H54 (cell line): ENCODE measurements around the gene LPP.

ENCODE experiments used
- DNase-seq: peaks from one replicate; pipeline ENCODE4 v3.0.0; 2011; ENCODE audit warnings: low spot score, mixed read lengths; ENCODE audit not compliant: insufficient read length
- FAIRE-seq: peaks from 3 replicates; lab custom pipeline; 2011; peaks lifted over from hg19 to GRCh38; lab: Jason Lieb, UNC
- POLR2A ChIP-seq: IDR thresholded peaks from 2 replicates; pipeline ENCODE4 v1.6.1; 2011; ENCODE audit warnings: low read depth, mild to moderate bottlenecking, low read length

LPP gene

DNA sequence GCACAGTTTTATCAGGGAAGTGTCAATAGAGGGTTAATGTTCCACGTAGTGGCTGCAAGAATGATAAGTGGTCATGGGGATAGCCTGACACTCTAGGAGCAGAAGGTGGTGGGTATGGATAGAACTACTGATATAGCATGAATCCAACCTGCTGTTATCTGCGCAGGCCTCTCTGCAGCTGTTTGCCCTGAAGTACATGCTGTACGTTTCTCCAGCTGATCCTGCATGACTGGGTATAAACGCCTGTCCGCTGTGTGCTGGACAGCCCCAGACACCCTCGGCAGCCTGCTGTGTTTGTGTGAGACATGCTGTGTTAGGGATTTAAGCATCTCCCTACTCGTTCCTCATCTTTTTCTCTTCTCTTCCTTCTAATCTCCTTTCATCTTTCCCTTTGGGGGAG, 87.1 kb downstream of the LPP start:
- FAIRE-seq (no peak), DNase-seq (no peak)
- no peak for TF ChIP-seq POLR2A

DNA sequence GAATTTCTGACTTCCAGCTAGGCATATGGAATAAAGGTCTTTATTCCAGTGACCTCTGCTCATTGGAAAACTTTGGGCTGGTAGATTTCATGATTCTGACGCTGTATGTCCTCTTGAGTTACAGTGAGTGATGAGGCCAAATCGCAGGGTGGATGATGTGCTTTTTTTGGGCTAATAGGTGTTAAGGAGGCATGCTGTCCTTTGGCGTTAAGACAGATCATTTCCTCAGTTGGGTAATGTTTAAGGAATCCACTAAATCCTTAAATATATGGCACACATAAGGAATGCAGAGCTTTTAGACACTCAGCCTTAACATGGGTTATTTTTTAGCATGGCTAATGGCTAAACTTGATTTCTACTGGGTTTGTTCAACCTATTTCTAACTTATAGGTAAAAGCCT, 87.9 kb downstream of the LPP start:
- FAIRE-seq, result peak; percentile 41
- DNase-seq, result no peak
- TF ChIP-seq POLR2A, result no peak

DNA sequence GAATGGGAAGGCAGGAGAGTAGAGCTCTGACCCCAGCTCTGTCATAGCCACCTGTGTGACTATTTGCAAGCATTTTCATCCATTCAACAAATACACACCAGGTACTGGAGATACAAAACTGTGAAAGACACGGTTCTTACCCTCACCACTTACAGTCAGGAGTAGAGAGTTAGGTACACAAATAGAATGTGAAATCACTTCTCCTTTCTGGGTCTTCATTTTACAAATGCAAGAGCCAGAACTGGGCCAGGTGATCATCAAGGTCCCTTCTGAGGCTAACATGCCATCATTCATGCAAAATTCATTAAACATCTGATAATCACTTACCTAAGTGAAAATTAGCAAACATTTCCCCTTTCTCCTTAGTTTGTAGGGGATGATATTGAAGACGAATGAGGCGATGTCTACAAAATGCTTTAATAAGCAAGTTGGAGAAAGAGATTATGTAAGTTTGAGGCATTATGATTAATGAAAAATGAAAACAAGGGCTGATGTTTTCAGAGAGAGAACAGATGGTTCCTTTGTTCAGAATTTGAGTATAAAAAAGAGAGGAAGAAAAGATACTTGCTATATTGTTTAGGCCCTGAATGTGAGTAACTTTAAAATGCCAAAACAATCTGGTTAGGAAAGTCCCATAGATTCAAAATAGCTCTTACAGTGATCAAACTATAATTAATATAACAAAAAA, 88.6 kb downstream of the LPP start:
- no peak for TF ChIP-seq POLR2A
- peak; percentile 48 for FAIRE-seq
- DNase-seq, result no peak

DNA sequence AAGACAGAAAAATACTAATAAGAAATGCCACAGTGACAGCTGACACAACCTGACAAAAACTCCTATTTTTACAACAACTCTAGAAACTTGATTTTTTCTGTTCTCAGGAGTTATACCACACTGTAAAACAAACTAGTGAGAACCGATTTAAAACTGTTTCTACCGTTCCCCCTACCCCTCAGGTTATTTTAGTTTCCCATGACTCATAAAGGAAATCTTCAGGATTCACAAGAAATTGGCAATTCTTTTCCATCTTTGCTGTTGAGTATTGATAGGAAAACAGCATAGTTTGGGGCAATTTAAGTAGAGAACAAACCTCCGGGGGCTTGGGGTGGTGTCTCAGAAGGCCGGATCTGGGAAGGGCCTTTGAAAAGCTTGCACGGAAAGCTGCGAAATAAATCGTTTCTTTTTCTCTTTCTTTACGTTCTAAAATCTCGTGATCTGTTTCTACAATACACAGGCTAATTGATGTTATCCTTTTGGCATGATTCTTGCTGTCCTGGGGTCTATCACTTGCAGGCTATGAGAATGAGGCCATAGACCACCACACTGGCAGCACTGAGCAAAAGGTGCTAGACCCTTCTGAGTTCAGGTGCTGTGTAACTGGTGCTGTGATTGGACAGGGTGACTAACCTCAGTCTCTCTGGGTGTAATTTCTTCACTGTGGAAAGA, 89.3 kb downstream of the LPP start:
- no peak for DNase-seq
- no peak for TF ChIP-seq POLR2A
- FAIRE-seq, result peak; percentile 52

DNA sequence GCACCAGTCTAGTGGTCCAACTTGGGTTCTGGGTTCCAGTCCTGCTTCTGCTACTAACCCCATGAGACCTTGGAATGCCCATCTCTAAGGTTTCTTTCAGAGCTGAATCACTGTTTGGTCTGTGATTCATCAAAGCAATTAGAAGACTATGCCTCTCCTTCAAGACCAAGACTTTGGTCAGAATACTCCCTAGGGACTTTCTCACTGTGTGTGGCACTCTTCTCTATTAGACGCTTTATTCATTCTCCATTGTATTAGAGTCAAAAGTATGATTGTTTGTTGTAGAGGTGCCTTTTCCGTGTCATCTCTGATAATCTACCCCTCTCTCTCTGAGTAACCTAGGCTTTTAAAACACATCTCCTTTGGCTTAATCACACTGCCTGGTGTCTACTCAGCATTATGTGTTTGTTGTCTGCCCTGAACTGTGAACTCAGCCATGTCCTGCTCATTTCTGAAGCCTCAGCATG, 90.5 kb downstream of the LPP start:
- DNase-seq, result no peak
- FAIRE-seq, result peak; percentile 88
- TF ChIP-seq POLR2A, result no peak

DNA sequence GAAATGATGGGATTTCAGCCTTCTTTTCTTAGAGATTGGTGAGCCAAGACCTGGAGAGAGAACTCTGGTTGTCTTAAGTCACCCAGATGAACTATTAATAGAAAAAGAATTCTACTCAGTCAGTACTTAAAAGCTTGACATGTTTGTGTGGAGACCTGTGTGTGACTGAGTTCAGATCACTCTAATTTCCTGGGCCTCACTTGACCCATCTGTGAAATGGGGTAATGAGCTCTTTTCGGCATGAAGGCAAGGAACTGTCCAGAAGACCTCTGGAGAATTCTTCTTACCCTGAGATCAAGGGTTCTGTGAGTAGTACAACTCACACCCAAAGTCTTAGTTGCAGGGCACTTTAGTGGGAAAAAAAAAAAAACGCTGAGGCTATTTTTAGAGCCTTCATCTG, 92.9 kb downstream of the LPP start:
- no peak for FAIRE-seq
- TF ChIP-seq POLR2A, result no peak
- no peak for DNase-seq

DNA sequence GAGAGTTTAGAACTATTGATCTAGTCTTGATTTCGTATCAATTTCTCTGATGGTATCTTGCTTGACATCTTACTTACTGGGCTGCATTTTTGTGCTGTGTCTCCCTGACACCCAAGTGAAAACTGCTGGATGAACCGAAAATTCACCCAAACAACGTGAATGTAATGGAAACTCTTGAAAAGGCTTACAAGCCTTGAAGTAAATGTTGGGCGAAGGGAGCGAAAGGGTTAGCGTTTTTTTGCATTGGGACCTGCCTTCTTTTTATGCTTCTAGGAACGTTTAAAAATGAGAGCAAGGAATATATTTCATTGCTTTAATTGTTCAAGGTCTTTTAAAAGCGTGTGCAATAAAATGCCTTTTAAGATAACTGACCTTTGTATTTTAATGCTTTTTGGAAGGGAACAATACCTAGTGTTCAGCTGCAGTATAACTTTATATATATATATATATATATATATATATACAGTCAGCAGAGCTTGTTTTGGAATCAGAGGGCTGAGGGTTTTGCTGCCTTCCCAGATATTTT, 94.1 kb downstream of the LPP start:
- no peak for FAIRE-seq
- DNase-seq, result no peak
- no peak for TF ChIP-seq POLR2A

DNA sequence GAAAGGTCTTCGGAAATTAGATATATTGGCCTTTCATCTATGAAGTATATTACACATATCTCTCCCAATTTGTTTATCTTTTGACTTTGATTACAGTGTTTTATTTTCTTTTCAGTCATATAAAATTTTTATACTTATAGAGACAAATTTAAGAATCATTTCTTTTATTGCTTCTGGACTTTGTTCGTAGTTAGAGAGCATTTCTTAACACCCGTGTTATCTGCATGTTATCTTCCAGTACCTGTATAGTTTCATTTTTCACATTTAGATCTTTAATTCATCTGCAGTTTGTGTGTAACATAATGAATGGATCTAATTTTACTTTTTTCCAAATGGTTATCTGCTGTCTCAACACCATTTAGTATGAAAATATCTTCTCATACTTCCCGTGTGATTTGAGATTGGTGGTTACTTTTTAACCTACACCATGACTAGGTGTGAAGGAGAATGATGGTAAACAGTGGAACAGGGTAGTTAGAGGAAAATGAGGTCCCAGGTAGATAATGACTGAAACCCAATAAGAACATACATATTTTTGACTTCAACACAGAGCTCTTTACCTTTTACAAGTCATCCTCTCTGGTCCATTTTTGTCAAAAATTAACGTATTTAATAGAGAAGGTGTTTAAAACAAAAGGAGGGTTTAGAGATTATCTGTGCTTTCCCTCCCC, 99.3 kb downstream of the LPP start:
- no peak for DNase-seq
- no peak for TF ChIP-seq POLR2A
- FAIRE-seq, result peak; percentile 64

DNA sequence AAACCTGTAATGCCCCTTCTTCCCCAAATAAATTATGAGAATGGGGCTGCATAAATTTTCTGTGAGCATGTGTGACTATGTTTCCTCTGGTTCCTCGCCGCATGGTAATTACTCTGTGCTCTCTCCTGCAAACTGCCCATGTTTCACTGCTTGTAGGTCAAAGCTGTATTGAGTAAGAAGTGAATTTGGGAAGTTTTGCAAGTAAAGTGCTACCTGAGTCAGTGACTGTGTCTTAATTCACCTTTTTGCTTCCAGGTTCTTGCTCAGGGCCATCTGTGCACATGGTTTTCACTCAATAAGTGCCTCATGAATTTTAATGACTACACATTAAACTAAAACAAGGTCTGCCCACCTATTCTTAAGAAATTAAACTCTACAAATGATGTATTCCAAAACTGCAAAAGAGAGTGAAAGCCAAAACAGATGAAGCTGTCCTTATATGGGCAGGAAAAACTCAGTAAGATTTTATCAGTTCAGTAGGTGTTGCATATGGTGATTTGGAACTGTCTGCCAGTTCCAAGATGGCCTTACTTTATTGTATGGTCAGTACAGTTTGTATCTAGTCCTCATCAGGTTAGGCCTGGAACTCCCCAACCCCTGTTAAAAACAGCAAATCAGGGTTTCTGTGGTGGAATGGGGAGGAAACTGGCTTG, 100.0 kb downstream of the LPP start:
- DNase-seq (no peak), FAIRE-seq (peak; percentile 6)
- TF ChIP-seq POLR2A, result no peak

DNA sequence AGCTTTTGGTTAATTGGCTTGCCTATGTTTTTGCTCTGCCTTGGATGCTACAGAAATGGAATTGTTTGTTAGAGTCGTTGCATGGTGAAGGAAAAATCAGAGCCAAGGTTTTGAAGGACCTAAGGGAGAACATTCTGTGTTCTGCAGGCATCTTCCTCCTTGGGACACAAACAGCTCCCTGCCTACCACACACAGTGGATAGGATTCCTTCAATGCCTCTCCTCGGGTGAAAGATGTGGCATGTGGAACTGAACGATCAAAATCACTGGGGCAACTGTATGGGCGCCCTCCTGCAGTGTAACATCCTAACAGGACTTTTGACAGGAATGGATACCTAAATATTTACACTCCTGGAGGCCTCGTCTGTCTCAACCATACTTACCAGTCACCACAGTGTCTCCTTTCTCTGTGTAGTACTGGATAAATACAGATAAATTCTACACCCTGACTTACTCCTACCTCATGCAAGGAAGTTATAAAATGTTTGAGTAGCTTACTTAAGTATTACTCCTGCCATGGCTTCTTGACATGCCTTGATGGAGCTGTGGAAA, 100.6 kb downstream of the LPP start:
- DNase-seq (no peak), FAIRE-seq (peak; percentile 23)
- TF ChIP-seq POLR2A, result no peak

DNA sequence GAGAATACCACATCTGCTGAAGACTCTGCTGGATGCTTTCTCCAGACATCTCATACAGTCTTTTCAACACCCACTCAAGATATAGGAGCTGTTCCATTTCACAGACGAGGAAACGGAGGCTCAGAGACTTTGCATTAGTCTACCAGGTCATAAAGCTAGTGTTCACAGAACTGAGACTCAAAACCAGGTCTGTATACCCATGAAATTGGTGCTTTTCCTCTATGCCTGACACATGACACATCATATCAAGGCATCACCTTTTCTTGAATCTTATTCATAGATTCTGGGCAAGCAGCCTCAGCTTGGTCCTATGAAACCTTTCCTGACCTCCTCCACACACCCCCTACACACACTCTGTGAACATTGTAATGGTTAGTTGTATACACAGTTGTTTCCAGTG, 101.2 kb downstream of the LPP start:
- FAIRE-seq, result peak; percentile 74
- TF ChIP-seq POLR2A, result no peak

DNA sequence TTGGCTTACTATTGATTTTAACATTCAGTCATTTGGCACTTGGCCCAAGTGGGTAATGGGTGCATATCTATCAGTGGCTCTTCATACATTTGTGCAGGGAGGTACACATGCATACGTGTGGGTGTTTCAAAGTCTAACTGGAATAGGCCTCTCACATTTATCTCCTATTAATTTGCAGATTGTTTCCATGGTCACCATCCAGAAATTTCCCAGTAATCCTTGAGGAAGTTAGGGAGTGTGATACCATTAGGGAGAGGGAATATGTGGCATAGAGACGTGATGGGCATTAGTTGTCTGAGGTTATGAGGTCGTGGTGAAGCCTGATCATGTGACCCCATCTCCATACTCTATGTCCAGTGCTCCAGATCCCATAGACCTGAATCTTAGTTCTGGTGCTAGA, 102.8 kb downstream of the LPP start:
- TF ChIP-seq POLR2A, result no peak
- DNase-seq (no peak), FAIRE-seq (peak; percentile 30)

More for the DNA sequence above, 101.2 kb downstream of the LPP start:
- no peak for DNase-seq

DNA sequence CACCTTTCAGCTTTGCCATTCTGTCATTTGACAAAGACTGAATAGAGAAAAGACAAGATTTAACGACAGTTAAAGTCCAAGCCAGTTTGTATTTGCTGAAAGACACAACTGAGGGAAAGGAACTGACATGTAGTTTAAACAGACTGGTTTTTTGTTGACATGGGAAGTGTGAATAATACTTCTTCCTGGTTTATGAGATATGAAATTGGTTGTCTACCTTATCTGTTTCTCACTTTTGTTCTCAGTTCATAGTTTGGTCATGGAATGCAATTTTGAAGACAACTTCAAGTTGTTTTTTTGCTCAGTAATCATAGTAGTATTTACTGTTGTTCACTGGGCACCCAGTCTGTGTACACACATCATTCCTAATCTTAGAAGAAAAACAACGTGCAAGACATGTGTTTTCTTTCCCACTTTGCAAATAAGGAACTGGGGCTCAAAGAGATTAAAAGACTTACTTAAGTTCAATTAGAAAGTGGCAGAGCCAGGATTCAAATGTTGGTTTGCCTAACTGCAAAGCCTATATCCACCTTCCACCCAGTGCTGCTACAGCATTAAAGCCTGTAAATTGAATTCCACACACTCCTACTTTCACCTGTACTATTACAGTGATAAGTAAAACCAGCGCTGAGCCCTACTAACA, 103.5 kb downstream of the LPP start:
- DNase-seq (no peak), FAIRE-seq (peak; percentile 15)
- no peak for TF ChIP-seq POLR2A
